Right ventricle myocardium inferior (tissue), 1 donor: ENCODE results near the gene PELI1. TPM values are rescaled to one million over a fixed set of nuclear protein-coding genes. Genes with fewer than 3 reads are reported as not detected.

ENCODE experiments used
- ATAC-seq: fragments of 200-7000 bp; cut with Tn5 transposase; one replicate; pipeline ENCODE4 v1.9.1; 2020; ENCODE audit warnings: mild to moderate bottlenecking, moderate library complexity
- DNase-seq: peaks from one replicate; pipeline ENCODE4 v3.0.0; 2021; ENCODE audit errors: missing footprints
- intact Hi-C: fragments of 100-400 bp; cut with DNase I; formaldehyde crosslinking; loops from one replicate; pipeline ENCODE4 v1.11.0; 2022
- total RNA-seq: library from RNA; stranded (reverse); fragmentation: NEBNext Ultra II Directional; extraction: Animal tissue kit (Norgen Biotek cat#: 25700); gene quantifications from one replicate; pipeline ENCODE4 v1.2.1, GENCODE V29; 2021
- donor health status: DM: no; HTN: yes; CAD: no; lungs with severe emphysema.

Gene PELI1
- total RNA-seq, 1 donor from 2014 or later, result 6.3 TPM

DNA sequence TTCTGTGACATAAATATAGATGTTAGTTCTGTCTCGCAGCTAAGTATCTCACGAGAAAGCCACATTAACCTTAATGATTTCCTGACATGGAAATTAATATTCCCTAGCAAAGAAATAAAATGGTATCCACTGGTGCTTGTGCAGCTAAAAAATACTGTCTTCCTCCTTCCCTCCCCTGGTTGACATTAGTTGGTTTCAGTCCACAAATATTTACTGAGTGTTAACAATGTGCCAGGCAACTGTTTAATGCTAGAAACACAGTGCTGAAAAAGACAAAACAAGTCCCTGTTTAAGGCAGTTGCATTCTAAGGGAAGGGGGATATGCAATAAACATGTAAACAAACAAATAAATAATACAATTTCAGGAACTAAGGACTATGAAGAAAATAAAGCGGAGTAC, 80.8 kb downstream of the PELI1 start:
- ATAC-seq, result no peak
- intact Hi-C loops, result no loop called here

DNA sequence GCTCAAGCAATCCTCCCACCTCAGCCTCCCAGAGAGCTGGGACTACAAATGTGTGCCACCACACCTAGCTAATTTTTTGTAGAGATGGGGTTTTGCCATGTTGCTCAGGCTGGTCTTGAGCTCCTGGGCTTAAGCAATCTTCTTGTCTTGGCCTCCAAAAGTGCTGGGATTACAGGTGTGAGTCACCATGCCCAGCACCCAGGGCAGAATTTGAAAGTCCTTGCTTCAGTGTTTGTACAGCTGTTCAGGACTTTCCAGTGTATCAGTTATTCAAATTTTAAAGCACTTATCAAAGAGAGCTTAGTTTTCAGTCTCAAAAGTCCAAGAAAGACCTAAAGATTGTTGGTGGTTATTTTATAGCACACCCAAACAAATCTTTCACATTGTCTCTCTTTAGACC, 81.4 kb downstream of the PELI1 start:
- intact Hi-C loops, result no loop called here
- DNase-seq (no peak), ATAC-seq (no peak)

More for the DNA sequence above, 80.8 kb downstream of the PELI1 start:
- DNase-seq, result no peak

GRCh38 chr2:64059270-64059669, 85.0 kb downstream of the PELI1 start:
- DNase-seq, result no peak
- ATAC-seq, result no peak
- intact Hi-C loops, result no loop called here

DNA sequence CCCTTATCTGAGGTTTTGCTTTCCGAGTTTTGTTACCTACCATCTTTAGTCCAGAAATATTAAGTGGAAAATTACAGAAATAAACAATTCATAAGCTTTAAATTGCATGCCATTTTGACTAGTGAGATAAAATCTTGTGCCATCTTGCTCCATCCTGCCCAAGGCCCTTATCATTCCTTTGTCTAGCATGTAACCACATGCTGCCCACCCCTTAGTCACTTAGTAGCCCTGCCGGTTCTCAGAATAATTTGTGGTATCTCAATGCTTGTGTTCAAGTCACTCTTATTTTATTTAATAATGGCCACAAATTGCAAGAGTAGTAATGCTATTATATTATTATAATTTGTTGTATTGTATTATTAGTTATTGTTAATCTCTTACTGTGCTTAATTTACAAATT, 88.2 kb downstream of the PELI1 start:
- intact Hi-C loops, result no loop called here

DNA sequence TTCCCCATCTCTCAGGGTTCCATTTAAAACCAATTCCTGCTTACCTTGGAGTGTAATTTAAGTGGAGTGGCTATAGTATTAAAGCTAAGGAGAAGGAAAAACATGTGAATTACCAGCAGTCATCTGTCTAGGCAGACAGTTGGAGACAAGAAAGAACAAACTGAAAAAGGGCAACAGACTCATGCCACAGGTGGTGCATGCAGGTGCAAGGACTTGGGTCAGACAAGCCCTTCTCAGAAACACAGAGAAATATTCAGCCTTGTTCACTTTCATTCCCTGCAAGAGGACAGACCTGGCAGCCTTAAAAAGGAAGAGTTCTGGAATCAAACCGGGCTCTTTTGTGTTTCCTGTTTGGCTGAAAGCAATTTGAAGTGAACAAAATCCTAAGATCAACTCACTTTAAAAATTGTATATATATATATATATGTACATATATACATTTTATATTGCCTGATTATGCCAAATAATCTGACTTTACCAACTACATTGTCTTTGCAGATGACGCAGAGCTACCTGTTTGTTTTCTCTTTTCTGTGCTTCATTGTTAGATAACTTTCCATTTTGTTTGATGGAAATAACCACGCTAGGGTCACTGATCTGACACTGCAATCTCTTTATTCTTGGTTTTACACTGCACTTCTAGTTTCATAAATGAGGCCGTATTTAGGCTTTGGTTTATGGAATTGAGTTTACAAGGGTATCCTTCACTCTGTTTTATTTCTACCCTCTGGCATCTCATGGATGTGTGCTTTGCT, 89.9 kb downstream of the PELI1 start:
- intact Hi-C loops, result loop anchor here (5.0 kb wide), 2 partner anchors 88 to 433 kb away; partner anchors contain the start of gene PELI1
- DNase-seq (no peak), ATAC-seq (no peak)

More for the DNA sequence above, 88.2 kb downstream of the PELI1 start:
- ATAC-seq (no peak), DNase-seq (no peak)

GRCh38 chr2:64052463-64053241, 91.6 kb downstream of the PELI1 start:
- no peak for ATAC-seq
- DNase-seq, result no peak
- intact Hi-C loops, result loop anchor here (5.0 kb wide), 2 partner anchors 90 to 435 kb away; partner anchors contain the start of gene PELI1

DNA sequence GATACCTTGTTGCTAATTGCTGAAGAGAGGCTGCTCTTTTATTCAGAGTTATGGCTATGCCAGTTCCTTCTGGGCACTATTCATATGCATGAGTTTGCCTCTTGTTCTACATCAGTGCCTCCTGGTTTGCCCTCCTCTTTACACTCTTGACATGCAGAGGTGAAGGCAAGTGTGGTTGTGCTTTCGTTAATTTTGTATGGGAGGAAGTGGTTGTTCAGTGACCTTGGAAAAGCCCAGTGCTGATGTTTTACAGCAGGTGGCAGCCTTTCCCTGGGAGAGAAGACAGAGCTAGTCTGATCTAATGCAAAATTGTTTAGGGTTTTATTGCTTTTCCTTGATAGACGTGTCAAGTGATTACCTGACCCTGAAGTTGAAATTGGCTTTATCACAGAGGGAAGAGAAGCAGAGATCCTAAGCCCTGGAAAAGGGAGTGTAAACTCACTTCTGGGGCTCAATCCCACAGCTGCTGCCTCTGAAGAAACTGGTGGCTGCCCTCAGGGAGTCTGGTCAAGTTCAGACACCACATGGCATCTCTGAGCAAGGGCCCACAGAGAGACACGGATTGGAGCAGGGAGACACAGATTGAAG, 94.5 kb downstream of the PELI1 start:
- intact Hi-C loops, result loop anchor here (1.0 to 5.0 kb wide), 4 partner anchors 93 to 438 kb away; partner anchors contain the start of gene PELI1
- no peak for DNase-seq
- ATAC-seq, result peak; percentile 87

- ATAC-seq, result no peak
- intact Hi-C loops, result no loop called here
These were observed 98.3 kb downstream of the PELI1 start for GRCh38 chr2:64045938-64046337.

More at GRCh38 chr2:64045938-64046337, 98.3 kb downstream of the PELI1 start:
- DNase-seq, result no peak

Other genes starting within 250 kb of the PELI1 start
- gene VPS54, start 125.0 kb downstream of the PELI1 start, total RNA-seq, result 10.0 TPM